H1 (cell line): ENCODE results near the gene PIGV. TPM values are rescaled to one million over a fixed set of nuclear protein-coding genes. Genes with fewer than 3 reads are reported as not detected.

Source experiments
- CBX5 ChIP-seq: fragments of 300-800, 300-1000 bp; sonication (generic); IDR thresholded peaks from 2 replicates; pipeline ENCODE4 v1.7.1; 2016; ENCODE audit warnings: antibody characterized with exemption, low read length, low read depth
- CBX8 ChIP-seq: fragments of 300-800, 300-1000 bp; sonication (generic); IDR thresholded peaks from 2 replicates; pipeline ENCODE4 v1.7.1; 2016; ENCODE audit warnings: low read depth, low read length, borderline replicate concordance
- CHD1 ChIP-seq: IDR thresholded peaks from 2 replicates; pipeline ENCODE4 v1.6.1; 2012; ENCODE audit warnings: low read depth, low read length, improper control_type of control experiment
- EGR1 ChIP-seq: IDR thresholded peaks from 2 replicates; pipeline ENCODE4 v1.6.1; 2011; ENCODE audit warnings: low read depth, low read length, borderline replicate concordance
- GTF2F1 ChIP-seq: IDR thresholded peaks from 2 replicates; pipeline ENCODE4 v1.6.1; 2012; ENCODE audit warnings: low read depth, low read length, improper control_type of control experiment, borderline replicate concordance
- RFX5 ChIP-seq: IDR thresholded peaks from 2 replicates; pipeline ENCODE4 v1.6.1; 2011; ENCODE audit warnings: low read depth, low read length, improper control_type of control experiment, borderline replicate concordance
- SIRT6 ChIP-seq: IDR thresholded peaks from one replicate; pipeline ENCODE4 v1.7.1; 2012; ENCODE audit warnings: low read length, inconsistent platforms
- ZNF274 ChIP-seq: IDR thresholded peaks from 2 replicates; pipeline ENCODE4 v1.7.0; 2012; ENCODE audit warnings: low read length, borderline replicate concordance; ENCODE audit errors: extremely low read depth
- polyA plus RNA-seq, 7 experiments: library from polyadenylated mRNA; depleted of rRNA in 3 of 7; stranded (reverse) in 5 of 7; unstranded in 2 of 7; fragments of >200 nt in 5 of 7; fragments of 200-250 nt in 2 of 7; gene quantifications; 1 replicate in 5 of 7; 2 replicates in 1 of 7; 4 replicates in 1 of 7; pipeline versions ENCODE4 v1.2.1 to v1.2.3, GENCODE V29; 2011 to 2013; ENCODE audit warnings: missing spikeins in 2 of 7, mixed read lengths in 2 of 7
- total RNA-seq: library from RNA; stranded (reverse); fragmentation: NEBNext Ultra II Directional; extraction: Animal tissue kit (Norgen Biotek cat#: 25700); gene quantifications from 2 replicates; pipeline ENCODE4 v1.2.1, GENCODE V29; 2021
- TF ChIP-seq, protein P1 (sequence below), 3 experiments: IDR thresholded peaks; 1 replicate in 2 of 3; 2 replicates in 1 of 3; pipeline versions ENCODE4 v1.5.1 to v1.6.1; 2011; ENCODE audit warnings: low read length in 3 of 3, mild to moderate bottlenecking in 3 of 3, inconsistent platforms in 2 of 3, low read depth in 1 of 3, moderate library complexity in 1 of 3; ENCODE audit not compliant: insufficient read depth in 1 of 3; ENCODE audit errors: control extremely low read depth in 1 of 3

The PIGV gene
- total and polyA plus RNA-seq, 2 of the 8 experiments (the other 6 are each of a cell fraction or from before 2014, with no cell fraction given): 8.5 to 20.9 TPM

DNA sequence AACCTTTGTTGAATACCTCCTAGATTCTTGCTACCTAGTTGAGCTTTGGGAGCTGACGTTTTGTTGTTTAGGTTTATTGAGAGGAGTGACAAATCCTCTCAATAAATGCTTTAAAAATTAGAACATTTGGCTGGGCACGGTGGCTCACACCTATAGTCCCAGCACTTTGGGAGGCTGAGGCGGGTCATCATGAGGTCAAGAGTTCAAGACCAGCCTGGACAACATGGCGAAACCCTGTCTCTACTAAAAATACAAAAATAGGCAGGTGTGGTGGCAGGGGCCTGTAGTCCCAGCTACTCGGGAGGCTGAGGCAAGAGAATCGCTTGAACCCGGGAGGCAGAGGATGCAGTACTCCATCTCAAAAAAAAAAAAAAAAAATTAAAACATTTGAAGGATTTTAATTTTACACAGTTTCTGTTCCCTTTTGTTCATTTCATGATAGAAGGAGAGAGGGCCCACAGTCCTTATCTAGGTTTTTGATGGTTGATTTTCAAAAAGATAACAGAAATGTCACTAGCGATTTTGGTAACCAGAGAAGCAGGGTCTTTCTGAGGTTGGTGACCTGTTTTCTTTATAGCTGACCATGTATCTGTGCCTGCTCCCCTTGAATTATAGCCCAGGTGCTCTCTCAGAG, 44.2 kb upstream of the PIGV start (continued):
- no peak for TF ChIP-seq SIRT6
- no peak for TF ChIP-seq RFX5
- TF ChIP-seq, protein P1, sequence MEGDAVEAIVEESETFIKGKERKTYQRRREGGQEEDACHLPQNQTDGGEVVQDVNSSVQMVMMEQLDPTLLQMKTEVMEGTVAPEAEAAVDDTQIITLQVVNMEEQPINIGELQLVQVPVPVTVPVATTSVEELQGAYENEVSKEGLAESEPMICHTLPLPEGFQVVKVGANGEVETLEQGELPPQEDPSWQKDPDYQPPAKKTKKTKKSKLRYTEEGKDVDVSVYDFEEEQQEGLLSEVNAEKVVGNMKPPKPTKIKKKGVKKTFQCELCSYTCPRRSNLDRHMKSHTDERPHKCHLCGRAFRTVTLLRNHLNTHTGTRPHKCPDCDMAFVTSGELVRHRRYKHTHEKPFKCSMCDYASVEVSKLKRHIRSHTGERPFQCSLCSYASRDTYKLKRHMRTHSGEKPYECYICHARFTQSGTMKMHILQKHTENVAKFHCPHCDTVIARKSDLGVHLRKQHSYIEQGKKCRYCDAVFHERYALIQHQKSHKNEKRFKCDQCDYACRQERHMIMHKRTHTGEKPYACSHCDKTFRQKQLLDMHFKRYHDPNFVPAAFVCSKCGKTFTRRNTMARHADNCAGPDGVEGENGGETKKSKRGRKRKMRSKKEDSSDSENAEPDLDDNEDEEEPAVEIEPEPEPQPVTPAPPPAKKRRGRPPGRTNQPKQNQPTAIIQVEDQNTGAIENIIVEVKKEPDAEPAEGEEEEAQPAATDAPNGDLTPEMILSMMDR (IDR thresholded peaks at IDR 0.05; ENCODE audit: control extremely low read depth in 1 of 3, insufficient read depth in 1 of 3, low read depth in 1 of 3, low read length in 3 of 3): no peak
- TF ChIP-seq EGR1: no peak
- no peak for TF ChIP-seq GTF2F1
- no peak for TF ChIP-seq ZNF274
- no peak for TF ChIP-seq CBX8
- no peak for TF ChIP-seq CHD1
- no peak for TF ChIP-seq CBX5
